ENCODE data around the gene ATP8A1.

The ATP8A1 gene

DNA sequence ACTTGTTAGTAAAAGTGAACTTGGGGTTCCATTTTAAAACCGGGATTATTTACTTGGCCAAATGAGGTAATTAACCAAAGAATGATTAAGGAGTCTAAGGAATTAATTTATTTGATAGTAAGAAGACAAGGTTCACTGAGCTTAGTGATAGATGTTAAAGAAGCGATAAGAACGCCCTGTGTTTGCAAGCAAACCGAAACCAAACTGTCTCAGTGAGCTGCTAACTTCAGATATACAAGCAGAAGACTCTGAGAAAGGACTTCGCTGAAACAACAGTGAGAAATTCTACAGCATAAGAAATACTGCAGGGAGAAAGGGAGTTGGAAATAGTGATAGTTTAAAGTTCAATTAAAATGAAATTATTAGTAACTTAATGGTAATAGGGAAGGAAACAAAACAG is 297.2 kb downstream of the ATP8A1 start:
- no peak for DNase-seq
